AG09309 (cell line): ENCODE measurements around the gene RPL41.
A peak's percentile ranks its signal among the peaks of the same experiment; 100 is the strongest.

Experiments
- DNase-seq: peaks from one replicate; pipeline ENCODE4 v3.0.0-alpha.2; 2010; ENCODE audit warnings: low read depth
- H3K4me3 ChIP-seq: 2 replicates; pipeline ENCODE4 v1.5.1; 2011; ENCODE audit warnings: mild to moderate bottlenecking, low read depth, low read length, moderate library complexity; ENCODE audit not compliant: control insufficient read depth
- CTCF ChIP-seq: IDR thresholded peaks from 2 replicates; pipeline ENCODE4 v1.5.1; 2011; ENCODE audit warnings: mild to moderate bottlenecking, low read depth, low read length, inconsistent platforms; ENCODE audit not compliant: insufficient read depth, control insufficient read depth; ENCODE audit errors: missing control alignments

The RPL41 gene

DNA sequence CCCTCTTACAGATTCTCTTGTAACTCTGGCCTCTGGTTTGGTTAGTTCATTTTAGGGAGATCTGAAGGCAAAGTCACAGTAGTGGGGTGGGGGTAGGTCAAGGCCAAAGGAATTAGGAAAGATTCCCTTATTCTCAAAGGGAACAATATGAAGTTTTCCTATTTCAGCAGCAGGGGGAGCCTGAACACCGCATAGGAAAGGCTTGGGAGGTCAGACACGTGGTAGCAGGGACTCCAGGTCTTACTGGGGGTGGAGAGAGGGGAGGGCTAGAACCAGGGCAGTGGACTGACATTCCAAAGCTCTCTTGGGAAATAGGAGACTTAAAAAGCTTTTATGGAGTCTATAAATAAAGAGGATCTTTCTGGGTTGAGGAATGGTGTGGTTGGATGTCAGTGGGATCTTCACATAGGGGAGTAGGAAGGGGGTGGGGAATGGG lies 2.9 kb downstream of the RPL41 start:
- no peak overlapping the region for H3K4me3 ChIP-seq
- peak; percentile 81 for TF ChIP-seq CTCF
- DNase-seq: peak; percentile 92

GRCh38 chr12:56120158-56120846 lies 3.9 kb downstream of the RPL41 start:
- no peak for TF ChIP-seq CTCF
- DNase-seq: no peak
- H3K4me3 ChIP-seq: no peak overlapping the region

DNA sequence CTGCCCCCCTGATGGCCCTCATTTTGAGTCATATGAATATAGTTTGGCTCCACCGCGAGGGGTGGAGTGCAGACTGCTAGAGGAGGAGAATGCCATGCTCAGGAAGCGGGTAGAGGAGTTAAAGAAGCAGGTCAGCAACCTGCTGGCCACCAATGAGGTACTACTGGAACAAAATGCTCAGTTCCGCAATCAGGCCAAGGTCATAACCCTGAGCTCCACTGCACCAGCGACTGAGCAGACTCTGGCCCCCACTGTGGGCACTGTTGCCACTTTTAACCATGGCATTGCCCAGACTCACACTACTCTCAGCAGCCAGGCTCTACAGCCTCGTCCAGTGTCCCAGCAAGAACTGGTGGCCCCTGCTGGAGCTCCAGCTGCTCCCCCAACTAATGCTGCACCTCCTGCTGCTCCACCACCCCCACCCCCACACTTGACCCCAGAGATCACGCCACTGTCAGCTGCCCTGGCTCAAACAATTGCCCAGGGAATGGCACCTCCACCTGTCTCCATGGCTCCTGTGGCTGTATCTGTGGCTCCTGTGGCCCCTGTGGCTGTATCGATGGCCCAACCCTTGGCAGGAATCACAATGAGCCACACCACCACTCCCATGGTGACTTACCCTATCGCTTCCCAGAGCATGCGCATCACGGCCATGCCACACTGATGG lies 4.9 kb downstream of the RPL41 start:
- DNase-seq: no peak
- no peak for TF ChIP-seq CTCF
- no peak overlapping the region for H3K4me3 ChIP-seq

DNA sequence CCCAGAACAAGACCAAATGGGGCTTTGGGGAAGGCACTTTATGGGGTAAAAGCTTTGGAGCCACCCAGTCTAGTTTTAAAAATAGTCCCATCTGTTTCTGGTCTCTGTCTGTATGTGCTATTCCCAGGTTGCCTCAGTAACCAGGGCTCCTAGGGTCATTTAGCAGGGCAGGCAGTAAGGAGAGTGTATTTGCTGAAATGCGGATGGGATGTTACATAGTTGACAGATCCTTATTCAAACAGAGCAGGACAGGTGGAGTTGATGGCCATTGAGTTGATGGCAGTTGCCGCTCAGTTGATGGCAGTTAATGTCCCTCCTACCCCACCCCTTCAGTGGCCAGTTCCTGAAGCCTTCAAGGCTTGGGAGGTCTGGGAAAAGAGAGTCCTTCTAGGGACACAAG lies 6.2 kb downstream of the RPL41 start:
- no peak for TF ChIP-seq CTCF
- H3K4me3 ChIP-seq: no peak overlapping the region
- DNase-seq: no peak

- no peak for TF ChIP-seq CTCF
Observed at GRCh38 chr12:56124133-56124532, 7.7 kb downstream of the RPL41 start.

GRCh38 chr12:56126732-56127239 lies 10.4 kb downstream of the RPL41 start:
- no peak overlapping the region for H3K4me3 ChIP-seq
- TF ChIP-seq CTCF: no peak
- DNase-seq: no peak

More at GRCh38 chr12:56124133-56124532, 7.7 kb downstream of the RPL41 start:
- no peak overlapping the region for H3K4me3 ChIP-seq
- no peak for DNase-seq
